Measurements from ENCODE around the gene AANAT.

GRCh38 chr17:76478730-76479514, 11.5 kb downstream of the AANAT start:
- TF ChIP-seq, protein P1, sequence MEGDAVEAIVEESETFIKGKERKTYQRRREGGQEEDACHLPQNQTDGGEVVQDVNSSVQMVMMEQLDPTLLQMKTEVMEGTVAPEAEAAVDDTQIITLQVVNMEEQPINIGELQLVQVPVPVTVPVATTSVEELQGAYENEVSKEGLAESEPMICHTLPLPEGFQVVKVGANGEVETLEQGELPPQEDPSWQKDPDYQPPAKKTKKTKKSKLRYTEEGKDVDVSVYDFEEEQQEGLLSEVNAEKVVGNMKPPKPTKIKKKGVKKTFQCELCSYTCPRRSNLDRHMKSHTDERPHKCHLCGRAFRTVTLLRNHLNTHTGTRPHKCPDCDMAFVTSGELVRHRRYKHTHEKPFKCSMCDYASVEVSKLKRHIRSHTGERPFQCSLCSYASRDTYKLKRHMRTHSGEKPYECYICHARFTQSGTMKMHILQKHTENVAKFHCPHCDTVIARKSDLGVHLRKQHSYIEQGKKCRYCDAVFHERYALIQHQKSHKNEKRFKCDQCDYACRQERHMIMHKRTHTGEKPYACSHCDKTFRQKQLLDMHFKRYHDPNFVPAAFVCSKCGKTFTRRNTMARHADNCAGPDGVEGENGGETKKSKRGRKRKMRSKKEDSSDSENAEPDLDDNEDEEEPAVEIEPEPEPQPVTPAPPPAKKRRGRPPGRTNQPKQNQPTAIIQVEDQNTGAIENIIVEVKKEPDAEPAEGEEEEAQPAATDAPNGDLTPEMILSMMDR (conservative IDR thresholded peaks at IDR 0.05; ENCODE audit: low read length) = no peak
- TF ChIP-seq EZH2phosphoT487 (IDR thresholded peaks at IDR 0.05; ENCODE audit: borderline replicate concordance) = no peak
